Stimulated activated CD4-positive, alpha-beta T cell treated with anti-CD3 and anti-CD28 coated beads, Interleukin-1b, Interleukin-23, amount 100 ng/mL, for 1 hour (primary cell): Measurements from ENCODE around the gene ITGBL1.

Source experiments
- DNase-seq, 2 donors: peaks; one replicate each; pipeline ENCODE4 v3.0.0-alpha.2; 2020; ENCODE audit warnings: low read depth in 2 of 2

ITGBL1 gene

DNA sequence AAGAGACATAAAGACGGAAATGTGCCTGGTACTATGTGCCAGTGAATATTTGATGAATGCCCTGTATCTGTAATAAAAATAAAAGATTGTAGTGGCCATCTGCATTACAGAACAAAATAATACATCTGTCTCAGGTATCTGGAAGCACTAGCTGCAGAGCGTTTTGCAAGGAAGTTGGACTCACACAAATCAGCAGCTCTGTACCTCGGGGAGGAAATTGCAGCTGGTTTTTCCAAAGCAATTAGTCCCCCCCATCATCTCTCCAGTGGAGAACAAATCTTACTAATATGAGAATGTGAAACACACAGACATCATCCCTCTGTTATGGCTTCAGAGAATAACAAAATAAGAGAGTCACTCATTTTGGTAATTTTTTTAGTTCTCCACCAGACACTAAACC is 245.3 kb downstream of the ITGBL1 start:
- DNase-seq: no peak

DNA sequence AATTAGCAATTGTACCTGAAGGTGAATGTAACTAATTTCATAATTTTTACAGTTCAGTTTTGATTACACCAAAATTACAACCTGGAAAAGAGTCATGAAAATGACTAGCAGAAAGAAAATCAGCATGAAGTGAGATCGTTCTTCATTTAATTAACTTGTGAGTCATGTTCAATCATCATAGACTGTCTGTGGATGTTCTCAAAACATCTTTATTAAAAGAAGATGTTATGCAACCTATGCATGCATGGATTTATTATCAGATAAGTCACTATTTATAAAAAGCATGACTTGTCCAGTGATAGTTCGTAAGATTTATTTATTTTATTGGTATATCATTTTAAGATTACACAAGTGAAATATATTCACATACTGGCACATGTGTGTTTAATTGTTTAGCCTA is 245.9 kb downstream of the ITGBL1 start:
- DNase-seq: no peak

DNA sequence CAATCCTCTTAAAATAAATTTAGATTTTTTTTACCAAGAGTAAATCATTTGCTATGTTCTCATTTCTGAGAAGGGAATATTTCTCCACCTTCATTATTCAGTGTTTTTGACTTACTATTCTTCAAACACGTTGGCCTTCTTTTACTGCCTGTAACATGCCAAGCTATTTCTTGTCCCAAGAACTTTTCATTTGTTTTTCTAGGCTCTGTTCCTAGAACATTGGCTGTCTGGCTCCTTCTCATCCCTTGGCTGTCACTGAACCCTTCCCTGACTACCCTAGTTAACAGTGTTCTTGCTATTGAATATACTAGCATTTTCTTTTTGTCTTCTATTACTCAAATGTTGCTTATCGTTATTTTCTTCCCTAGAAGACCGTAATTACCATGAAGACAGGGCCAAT is 248.1 kb downstream of the ITGBL1 start:
- no peak for DNase-seq

DNA sequence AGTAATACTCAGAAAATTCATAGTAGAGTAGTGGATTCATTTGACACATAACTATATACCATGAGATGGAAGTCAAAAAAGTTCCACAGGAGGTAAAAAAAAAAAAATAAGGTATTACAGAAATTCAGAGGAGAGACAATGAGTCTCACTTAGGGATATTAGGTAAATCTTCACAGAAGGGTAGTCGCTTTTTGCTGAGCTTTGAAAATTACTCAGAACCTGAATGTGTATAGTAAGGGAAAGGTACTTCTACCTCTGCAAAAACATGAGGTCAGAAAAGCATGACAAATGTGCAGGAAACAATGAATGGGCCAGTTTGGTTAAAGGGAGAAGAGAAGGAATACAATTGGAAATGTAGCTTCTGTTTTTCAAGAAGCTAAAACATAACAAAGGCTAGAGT is 250.6 kb downstream of the ITGBL1 start:
- no peak for DNase-seq

DNA sequence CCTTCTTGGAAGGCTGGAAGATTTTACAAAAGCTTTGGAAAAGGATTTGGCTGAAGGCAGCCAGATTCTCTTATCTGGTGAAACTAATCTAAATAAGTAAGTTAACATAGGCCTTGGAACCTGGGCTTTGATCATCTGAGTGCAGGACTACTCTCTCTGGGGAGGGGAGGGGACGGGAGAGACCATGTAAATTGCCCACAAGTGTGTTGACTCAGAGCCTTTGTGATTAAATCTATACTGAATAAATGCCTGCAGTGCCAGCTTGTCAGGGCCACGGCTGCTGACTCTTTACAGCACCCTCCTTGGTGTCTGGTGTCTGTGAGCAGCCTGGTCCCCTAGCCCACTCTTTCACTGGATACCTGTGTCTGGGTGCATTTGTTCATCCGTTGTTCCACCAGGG is 251.4 kb downstream of the ITGBL1 start:
- no peak for DNase-seq

DNA sequence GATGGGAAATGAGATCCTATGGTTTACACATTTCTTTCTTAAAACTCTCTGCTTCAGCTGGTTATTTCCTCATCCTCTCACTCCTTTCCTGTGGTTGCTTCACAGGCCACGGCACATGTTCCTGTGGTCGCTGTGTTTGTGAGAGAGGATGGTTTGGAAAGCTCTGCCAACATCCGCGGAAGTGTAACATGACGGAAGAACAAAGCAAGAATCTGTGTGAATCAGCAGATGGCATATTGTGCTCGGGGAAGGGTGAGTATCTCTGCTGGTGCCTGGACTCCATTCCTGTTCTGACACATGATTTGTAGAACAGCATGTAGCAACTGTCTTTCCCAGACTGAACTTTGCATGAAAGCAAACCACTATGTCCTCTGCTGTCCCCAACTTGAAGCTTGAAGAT is 254.2 kb downstream of the ITGBL1 start:
- DNase-seq: no peak

DNA sequence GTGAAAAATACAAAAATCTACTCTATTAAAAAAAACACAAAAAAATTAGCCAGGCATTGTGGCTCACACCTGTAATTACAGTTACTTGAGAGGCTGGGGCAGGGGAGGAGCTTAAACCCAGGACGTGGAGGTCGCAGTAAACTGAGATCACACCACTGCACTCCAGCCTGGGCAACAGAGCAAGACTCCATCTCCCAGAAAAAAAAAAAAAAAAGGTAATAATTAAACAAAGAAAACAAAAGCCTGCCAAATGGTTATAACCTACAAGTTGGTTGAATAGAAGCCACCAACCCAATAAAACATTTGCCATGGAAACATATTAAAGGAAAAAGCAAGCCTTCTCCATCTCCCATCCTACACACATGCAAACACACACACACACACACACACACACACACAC is 255.2 kb downstream of the ITGBL1 start:
- DNase-seq: no peak

DNA sequence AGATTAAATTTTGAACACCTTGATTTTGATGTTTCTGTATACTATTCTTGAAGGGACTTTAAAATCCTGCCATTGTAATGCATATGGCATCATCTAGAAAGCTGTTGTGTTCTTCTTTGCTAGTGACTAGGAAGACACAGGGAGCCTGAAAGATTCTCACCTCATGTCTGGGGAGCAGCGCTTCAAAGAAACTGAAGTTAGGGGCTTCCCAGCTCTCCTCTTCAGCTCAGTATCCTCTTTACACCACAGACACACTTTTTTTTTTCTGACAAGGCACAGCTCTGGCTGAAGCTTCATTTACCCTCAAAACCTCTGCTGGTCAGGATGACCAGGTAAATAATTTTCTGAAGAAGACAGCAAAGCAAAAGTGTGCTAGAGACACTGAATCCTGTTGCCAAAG is 255.6 kb downstream of the ITGBL1 start:
- no peak for DNase-seq

DNA sequence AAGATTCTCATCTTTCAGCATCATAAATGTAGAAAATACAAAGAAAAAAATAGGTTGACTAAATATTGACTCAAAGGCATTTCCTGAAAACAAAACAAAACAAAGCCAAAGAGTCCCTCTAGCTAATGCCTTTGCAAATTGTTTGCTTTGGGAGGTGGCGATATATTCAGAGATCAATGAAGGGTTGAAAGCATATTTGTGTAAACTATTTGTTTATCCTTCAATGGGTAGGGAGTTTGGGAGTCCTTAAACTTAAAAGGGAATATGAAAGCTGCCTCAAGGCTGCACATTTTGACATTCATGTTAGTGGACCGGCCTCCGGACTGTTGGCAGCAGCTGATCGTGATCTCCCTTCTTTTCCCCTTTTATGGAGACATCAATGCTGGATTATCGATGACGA is 257.5 kb downstream of the ITGBL1 start:
- DNase-seq: no peak

DNA sequence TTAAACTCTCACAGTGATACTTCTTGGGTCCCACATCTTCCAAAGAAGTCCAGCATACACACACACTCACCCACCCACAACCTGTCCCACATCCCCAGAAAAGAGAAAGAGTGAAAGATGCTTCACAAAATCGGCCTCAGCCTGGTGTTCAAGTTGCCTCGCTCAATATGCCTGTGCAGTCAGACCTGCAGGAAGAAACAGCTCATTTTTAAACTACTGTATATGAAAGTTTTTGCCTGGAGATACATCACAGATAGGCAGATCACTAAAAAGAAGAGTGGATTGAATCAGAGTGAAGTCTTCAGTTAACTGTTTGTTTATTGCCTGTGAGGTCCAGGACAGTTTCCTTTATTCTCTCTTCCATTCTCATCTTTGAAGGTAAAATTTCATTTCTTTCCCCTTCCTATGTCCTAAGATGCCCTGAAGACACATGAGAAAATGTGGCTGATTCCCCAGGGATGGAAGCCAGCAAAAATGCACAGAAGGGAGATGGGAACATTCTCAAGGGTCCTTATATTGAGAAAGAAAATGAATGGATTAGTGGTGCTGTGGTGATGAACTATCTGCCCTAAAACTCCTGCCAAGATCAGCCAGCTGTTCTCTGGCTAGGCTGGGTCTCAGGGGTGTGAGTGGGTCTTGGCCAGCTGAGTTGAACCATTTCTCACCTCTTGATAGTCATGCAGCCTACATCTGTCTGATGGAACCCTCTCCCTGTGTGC is 259.0 kb downstream of the ITGBL1 start:
- no peak for DNase-seq

DNA sequence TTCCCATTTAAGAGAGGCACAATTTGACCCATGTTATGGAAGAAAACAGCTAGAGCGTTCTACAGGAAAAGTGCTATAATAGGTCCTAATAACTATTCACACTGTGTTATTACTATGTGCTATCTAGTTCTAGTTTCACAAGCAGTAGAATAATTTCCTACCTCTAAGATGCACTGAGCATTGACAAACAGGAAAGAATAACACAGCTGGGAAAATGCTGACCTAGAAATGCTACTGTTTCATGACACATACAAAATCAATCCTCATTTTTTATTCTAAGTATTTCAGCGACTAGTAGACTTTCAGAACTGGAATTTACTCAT is 259.5 kb downstream of the ITGBL1 start:
- no peak for DNase-seq

DNA sequence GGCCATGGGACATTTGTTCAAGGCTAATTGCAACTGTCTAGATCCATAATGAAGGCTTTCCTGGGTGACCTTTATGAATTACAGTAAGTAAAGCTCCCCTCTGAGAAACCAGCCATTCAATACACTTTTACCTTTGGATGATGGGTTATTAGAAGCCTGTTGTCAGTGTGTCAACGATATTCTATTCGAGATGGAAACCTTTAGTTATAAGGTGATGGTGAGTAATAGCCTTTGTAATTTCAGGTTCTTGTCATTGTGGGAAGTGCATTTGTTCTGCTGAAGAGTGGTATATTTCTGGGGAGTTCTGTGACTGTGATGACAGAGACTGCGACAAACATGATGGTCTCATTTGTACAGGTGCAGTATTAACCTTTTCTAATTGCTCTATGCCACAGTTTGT is 261.7 kb downstream of the ITGBL1 start:
- DNase-seq: no peak

DNA sequence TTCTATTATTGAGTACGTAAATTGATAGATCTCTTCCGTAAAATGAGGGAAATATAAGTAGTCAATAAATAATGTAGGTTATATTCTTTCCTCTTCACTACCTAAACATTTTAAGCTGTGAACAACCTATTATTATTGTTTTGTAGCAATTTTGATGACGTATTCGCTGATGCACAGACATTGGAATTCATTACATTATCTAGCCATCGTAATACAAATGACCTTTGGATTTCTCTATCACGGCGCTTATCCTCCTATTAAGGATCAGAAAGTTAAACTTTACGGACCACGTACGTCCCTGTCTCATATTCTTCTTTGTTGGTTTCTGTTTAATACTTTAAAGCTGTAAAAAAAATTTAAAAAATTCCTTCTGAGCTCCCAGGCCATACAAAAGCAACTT is 264.9 kb downstream of the ITGBL1 start:
- no peak for DNase-seq

DNA sequence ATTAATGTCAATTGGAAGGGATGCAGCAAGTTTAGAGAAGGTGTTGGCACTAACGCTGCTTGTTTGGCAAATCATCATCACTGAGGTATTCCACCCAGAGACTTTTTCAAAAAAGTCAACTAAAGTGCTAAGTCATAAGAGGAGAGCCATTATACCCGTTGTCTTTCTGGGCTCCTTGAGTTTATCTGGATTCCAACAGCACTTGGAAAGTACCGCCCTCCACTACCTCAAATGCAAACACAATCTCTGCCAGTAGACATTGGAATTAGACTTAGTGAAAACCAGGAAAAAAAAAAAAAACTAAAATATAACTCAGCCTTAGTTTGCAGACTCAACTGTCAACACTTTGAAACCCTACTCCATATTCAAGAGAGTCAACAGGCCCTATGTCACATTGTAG is 266.0 kb downstream of the ITGBL1 start:
- no peak for DNase-seq

DNA sequence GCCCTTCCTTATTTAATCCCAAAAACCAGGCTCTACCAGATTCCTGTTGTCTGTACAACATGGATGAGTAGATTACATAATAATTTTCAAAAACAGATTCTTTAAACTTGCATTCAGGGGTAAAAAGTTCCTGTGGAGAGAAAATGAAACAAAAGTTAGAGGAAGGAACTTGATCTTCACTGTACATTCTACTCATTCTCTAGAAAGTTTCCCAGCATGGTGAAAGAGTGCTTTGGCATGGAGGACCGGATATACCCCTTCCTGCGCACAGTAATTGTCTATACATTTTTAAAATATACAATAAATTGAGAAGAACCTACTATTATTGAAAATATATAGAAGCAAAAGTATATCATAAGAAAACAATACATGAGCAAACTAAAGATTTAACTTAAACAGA is 274.2 kb downstream of the ITGBL1 start:
- no peak for DNase-seq

DNA sequence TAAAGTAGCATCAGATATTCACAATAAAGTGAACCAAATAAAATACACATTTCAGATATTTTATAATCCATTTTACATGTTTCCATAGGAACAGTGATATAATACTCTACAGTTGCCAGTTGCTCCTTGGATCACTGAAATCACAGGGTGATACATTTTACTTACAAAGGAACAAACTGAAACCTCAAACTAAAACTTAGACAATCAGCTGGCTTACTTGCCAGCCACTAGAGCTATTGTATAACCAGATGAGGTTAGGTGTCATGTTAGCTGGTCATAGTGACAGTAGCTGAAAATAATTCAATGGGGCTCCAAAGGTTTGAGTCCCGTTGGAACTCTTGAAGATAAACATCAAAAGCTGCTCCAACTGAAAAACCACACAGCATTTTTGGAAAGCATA is 274.6 kb downstream of the ITGBL1 start:
- no peak for DNase-seq

DNA sequence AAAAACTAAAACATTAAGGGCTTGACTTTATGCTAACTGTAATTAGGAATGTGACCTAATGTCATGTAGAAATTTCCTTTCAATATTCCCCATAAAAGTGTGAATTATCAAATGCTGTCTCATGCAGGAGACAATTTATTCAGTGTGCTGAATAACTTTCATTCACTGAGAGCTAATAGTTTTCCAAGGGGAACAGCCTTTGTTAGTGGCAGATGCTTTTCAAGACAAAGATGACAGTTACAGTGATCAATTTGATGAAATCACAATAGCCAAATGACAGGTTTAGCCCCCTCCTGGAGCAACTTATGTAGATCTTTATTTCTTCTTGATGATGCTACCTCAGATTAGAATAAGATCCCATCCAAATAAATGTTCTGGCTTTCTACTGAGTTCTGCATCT is 275.5 kb downstream of the ITGBL1 start:
- no peak for DNase-seq

DNA sequence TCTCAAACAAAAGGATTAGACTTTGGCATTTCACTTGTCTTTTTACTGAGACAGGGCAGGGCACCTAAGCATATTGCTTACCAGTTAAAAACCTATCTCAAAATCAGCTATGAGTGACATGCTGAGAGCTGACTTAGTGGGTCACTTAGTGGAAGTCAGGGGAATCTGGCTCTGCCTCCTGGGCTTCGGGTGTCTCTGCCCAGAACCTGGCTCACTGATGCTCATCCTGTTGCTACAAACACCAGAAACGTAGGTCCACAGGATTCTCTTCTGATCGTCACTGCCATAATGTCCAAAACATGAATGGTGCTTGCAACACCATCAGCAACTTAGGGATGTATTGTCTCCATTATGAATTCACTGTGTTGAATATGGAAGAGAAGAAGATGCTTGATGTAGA is 276.1 kb downstream of the ITGBL1 start:
- no peak for DNase-seq

DNA sequence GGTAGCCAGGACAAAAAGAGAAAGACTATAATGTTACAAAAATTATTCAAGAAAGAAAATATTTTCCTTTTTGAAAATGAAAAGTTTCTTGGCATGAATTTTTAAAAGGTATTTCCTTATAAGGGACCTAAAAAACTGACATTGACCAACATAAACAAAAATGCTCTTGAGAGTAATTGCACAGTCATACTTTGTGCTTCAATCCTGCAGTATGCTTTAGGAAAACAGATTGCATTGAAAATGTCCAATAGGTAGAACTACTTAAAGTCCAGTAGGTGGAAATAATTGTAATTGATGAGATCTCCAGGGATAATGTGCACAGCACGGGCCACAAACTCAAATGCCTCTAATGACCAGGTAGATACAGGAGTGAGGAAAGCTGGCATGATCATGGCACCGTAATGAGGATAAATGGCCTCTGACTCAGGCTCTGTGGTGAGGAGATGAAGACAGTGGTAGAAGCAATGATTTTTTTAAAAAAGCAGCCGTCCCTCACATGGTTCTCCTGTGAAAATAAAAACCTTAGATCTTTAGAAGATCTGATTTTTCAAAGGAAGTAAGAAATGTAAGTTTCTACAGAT is 278.0 kb downstream of the ITGBL1 start:
- no peak for DNase-seq

DNA sequence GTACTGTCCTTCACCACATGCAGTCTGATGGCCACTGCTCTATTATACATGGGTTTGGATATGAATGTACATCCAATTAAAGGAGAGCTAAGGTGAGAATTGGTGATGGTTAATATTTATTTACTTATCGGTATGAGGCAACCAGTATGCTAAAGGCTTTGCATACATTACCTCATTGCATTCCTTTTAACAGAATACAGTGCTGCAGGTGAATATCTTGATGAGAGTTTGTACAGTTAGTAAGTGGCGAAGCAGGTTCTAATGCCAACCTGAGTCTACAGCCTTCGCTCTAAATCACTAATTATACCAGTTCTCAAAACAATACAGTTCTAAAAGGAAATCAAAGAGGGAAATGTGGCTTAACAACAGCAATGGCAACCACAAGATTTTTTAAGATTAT is 284.1 kb downstream of the ITGBL1 start:
- DNase-seq: no peak

DNA sequence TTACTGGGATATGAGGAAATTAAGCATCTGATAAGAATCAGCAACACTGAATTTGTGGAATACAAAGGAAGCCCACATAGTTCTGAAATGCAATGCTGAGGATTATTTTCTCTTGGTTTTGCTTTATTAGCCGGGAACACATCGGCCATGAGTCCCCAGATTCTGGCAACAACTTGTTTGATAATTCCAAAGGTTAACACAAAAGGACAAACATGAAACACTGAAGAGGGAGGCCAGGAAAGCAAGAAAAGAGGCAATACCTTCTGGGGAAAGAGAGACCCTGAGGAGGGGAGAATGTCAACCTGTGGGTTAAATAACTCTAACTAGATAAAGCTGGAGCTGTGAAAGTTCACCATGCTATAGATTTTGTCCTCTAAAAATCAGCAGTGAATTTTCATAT is 285.9 kb downstream of the ITGBL1 start:
- DNase-seq: no peak

DNA sequence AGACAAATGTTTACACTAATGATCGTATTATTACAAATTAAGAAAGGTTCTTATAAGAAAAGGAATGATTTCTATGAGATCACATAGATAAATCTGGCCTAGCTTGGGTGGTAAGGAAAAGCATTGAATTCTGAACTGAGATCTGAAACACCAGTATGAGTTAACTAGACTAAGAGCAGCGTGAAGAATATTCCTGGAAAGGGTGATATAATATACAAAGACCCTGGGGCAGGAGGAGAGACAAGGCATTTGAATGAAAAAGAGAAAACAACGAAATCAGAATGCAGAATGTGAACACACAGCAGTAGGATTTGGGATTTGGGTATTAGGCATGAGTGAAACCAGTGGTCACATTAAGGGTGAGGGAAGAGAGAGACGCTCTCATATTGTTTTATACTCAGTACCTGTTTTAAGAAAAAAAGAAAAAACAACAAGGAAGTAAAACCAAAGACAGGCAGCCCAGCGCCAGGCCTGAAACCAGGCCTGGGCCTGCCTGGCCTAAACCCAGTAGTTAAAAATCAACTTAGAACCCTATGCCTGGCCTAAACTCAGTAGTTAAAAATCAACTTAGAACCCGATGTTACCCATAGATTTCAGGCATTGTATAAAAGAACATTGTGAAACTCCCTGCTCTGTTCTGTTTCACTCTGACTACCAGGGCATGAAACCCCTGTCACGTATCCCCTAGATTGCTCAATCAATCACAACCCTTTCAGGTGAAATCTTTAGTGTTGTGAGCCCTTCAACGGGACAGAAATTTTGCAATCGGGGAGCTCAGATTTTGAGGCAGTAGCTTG is 287.1 kb downstream of the ITGBL1 start:
- DNase-seq: no peak

DNA sequence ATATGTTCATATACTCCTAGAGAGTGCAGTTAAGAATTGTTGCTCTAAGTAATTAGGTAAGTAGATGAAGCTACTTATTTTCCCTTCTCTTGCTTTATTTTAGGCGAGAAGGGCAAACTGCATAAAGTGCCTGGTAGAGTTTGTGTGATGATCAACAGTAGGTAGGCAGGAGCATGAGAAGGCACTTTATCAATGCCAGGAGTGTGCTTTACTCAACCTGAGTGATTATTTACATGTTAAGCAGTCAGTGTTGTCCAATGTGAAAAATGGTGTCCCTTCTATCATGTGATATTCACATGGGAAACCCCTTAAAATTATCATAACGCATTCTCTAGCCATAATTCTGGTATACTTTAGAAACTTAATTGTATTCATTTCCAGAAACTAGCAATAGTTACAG is 294.0 kb downstream of the ITGBL1 start:
- DNase-seq: no peak
